Right lobe of liver (tissue), 6 donors: ENCODE results near the gene AMBRA1. TPM values are rescaled to one million over a fixed set of nuclear protein-coding genes. Genes with fewer than 3 reads are reported as not detected.

Experiments used
- ATAC-seq, 4 donors: fragments of 200-7000 bp; cut with Tn5 transposase; one replicate each; pipeline ENCODE4 v1.9.1; 2020; ENCODE audit warnings: mild to moderate bottlenecking in 4 of 4, moderate library complexity in 4 of 4
- DNase-seq, 3 donors: peaks; one replicate each; pipeline ENCODE4 v3.0.0-alpha.2; 2020
- H3K27ac ChIP-seq, 3 donors: fragments of 200-600 bp; one replicate each; pipeline ENCODE4 v1.8.0; 2022
- H3K27me3 ChIP-seq, 2 donors: fragments of 200-600 bp; one replicate each; pipeline ENCODE4 v1.8.0; 2022
- H3K36me3 ChIP-seq, 4 donors: fragments of 200-600 bp; sonication (generic) in 1 of 4; one replicate each; pipeline versions ENCODE4 v1.5.1 to v1.8.0; 2017 to 2022; ENCODE audit warnings: control low read depth in 1 of 4
- H3K4me1 ChIP-seq, 4 donors: fragments of 200-600 bp; sonication (generic) in 1 of 4; one replicate each; pipeline versions ENCODE4 v1.5.1 to v1.8.0; 2017 to 2022; ENCODE audit warnings: control low read depth in 1 of 4
- H3K4me3 ChIP-seq, 3 donors: fragments of 200-600 bp; one replicate each; pipeline ENCODE4 v1.8.0; 2022
- H3K9me3 ChIP-seq, 4 donors: fragments of 200-600 bp; sonication (generic) in 1 of 4; one replicate each; pipeline versions ENCODE4 v1.5.1 to v1.8.0; 2017 to 2022; ENCODE audit warnings: control low read depth in 1 of 4
- CTCF ChIP-seq, 4 donors: fragments of 200-600 bp in 3 of 4; fragments of 450-650 bp in 1 of 4; IDR thresholded peaks; one replicate each; pipeline versions ENCODE4 v1.5.1 to v1.8.0; 2016 to 2022; ENCODE audit warnings: antibody characterized with exemption in 4 of 4, mild to moderate bottlenecking in 2 of 4
- POLR2A ChIP-seq: fragments of 450-650 bp; IDR thresholded peaks from one replicate; pipeline ENCODE4 v1.6.1; 2017; ENCODE audit warnings: antibody characterized with exemption, mild to moderate bottlenecking
- WGBS: methylation state at CpG from one replicate; pipeline ENCODE4 v1.1.6; 2018; ENCODE audit warnings: low coverage, low lambda C conversion rate; ENCODE audit not compliant: insufficient coverage; ENCODE audit errors: missing lambda C conversion rate; 5-methylcytosine and 5-hydroxymethylcytosine counted together
- intact Hi-C, 2 donors: fragments of 100-400 bp; cut with DNase I; formaldehyde crosslinking; loops; one replicate each; pipeline versions ENCODE4 v1.11.2 to v1.14.1; 2022
- total RNA-seq, 6 experiments: library from RNA; depleted of rRNA in 2 of 6; stranded (reverse); fragments of >200 nt in 2 of 6; fragmentation: NEBNext Ultra II Directional in 3 of 6; extraction: Animal tissue kit (Norgen Biotek cat#: 25700) in 3 of 6; gene quantifications; one replicate each; pipeline versions ENCODE4 v1.1.0 to v1.2.4, GENCODE V29; 2016 to 2023
- donor health status: DM: no; HTN: yes; CAD: no.
- donor health status: DM: no; HTN: no; CAD: no.
- donor health status: DM: no; HTN: no; CAD: no.
- donor health status: DM: no; HTN: yes; CAD: no.
- donor health status: DM: no; HTN: yes; CAD: no.

The AMBRA1 gene
- total RNA-seq, 6 experiments from 2014 or later: 11.0 to 15.7 (median 13.6) TPM

GRCh38 chr11:46528445-46529094 is 65.3 kb downstream of the AMBRA1 start:
- Histone ChIP-seq H3K36me3 (no peaks in the 10 kb centered on the region), H3K27me3 (no peaks in the 10 kb centered on the region), H3K4me1 (peaks cover 0 to under 1% (median 0%) of the 10 kb centered on the region in 4 donors), H3K9me3 (no peaks in the 10 kb centered on the region), H3K27ac (no peak overlapping the region), H3K4me3 (no peak overlapping the region)
- no peak for TF ChIP-seq POLR2A
- TF ChIP-seq CTCF (IDR thresholded peaks at IDR 0.05): no peak
- ATAC-seq (no peak), DNase-seq (no peak)
- 79% methylated on average over 8 of the region's 8 CpGs for WGBS
- intact Hi-C loops: no loop called here

GRCh38 chr11:46527591-46528130 is 66.2 kb downstream of the AMBRA1 start:
- no peak for ATAC-seq
- intact Hi-C loops: no loop called here
- H3K9me3 ChIP-seq: no peaks in the 10 kb centered on the region
- 67% methylated on average over 1 of the region's 1 CpG for WGBS
- H3K27me3 ChIP-seq: no peaks in the 10 kb centered on the region
- no peaks in the 10 kb centered on the region for H3K36me3 ChIP-seq
- no peak overlapping the region for H3K27ac ChIP-seq
- TF ChIP-seq POLR2A (no peak), CTCF (IDR thresholded peaks at IDR 0.05) (no peak)
- no peak for DNase-seq
- peaks cover 0 to 10% (median 3%) of the 10 kb centered on the region in 4 donors for H3K4me1 ChIP-seq
- no peak overlapping the region for H3K4me3 ChIP-seq

GRCh38 chr11:46526216-46527215 is 67.3 kb downstream of the AMBRA1 start:
- DNase-seq (no peak), ATAC-seq (no peak)
- Histone ChIP-seq H3K27ac (no peak overlapping the region), H3K27me3 (no peaks in the 10 kb centered on the region), H3K9me3 (no peaks in the 10 kb centered on the region), H3K36me3 (no peaks in the 10 kb centered on the region), H3K4me3 (no peak overlapping the region), H3K4me1 (peaks cover 0 to 16% (median 6%) of the 10 kb centered on the region in 4 donors)
- TF ChIP-seq CTCF (IDR thresholded peaks at IDR 0.05): no peak
- no peak for TF ChIP-seq POLR2A
- intact Hi-C loops: no loop called here
- WGBS: 86% methylated on average over 2 of the region's 2 CpGs

GRCh38 chr11:46524201-46524770 is 69.5 kb downstream of the AMBRA1 start:
- H3K4me1 ChIP-seq: peaks cover 0 to 26% (median 6%) of the 10 kb centered on the region in 4 donors
- no peak overlapping the region for H3K4me3 ChIP-seq
- H3K27me3 ChIP-seq: no peaks in the 10 kb centered on the region
- no peaks in the 10 kb centered on the region for H3K9me3 ChIP-seq
- no peaks in the 10 kb centered on the region for H3K36me3 ChIP-seq
- ATAC-seq (no peak), DNase-seq (no peak)
- intact Hi-C loops: no loop called here
- no peak for TF ChIP-seq POLR2A
- H3K27ac ChIP-seq: no peak overlapping the region
